Stimulated activated CD8-positive, alpha-beta memory T cell treated with anti-CD3 and anti-CD28 coated beads, Interleukin-12 subunit alpha, Interleukin-12 subunit beta, amount 100 ng/mL, for 4 hours (primary cell): ENCODE data around the gene PSMA6.
"Not testable (repeated sequence)": the region's sequence is repeated elsewhere in the genome, so short reads cannot be mapped to it uniquely, and the experiment has no call there.

Source experiments
- DNase-seq: peaks from one replicate; pipeline ENCODE4 v3.0.0-alpha.2; 2020; ENCODE audit warnings: low read depth

Gene PSMA6

DNA sequence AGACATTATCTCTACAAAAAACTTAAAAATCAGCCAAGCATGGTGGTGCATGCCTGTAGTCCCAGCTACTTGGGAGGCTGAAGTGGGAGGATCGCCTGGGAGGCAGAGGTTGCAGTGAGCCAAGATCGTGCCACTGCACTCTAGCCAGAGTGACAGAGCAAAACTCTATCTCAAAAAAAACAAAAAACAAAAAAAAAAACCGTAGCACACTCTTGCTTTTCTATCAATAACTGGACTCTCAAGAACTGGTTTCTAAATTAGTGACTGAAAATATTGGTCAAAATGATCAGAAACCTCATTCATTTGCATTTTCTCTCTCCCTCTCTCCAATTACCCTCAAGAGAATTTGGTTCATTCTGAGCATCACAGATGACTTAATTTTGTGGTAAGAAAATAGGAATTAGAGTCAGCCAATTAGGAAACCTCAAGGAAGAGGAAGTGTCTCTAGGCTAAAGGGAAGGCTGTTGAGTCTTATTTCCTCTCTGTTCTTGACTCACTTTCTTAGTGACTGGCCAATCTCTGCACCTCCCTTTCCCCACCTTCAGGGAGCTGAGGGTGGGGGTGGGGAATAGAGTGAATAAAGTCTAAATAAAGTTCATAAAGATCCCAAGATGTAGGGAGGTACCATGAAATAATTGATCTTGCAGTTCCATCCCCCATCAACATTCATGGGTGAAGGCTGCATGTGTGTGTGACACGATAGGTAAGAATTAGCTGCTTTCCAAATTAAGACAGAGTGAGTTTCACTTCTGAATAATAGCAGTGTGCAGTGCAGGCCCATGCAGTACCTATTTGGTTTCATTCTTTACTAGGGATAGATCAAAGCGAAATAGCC, 6.8 kb upstream of the PSMA6 start:
- no peak for DNase-seq

DNA sequence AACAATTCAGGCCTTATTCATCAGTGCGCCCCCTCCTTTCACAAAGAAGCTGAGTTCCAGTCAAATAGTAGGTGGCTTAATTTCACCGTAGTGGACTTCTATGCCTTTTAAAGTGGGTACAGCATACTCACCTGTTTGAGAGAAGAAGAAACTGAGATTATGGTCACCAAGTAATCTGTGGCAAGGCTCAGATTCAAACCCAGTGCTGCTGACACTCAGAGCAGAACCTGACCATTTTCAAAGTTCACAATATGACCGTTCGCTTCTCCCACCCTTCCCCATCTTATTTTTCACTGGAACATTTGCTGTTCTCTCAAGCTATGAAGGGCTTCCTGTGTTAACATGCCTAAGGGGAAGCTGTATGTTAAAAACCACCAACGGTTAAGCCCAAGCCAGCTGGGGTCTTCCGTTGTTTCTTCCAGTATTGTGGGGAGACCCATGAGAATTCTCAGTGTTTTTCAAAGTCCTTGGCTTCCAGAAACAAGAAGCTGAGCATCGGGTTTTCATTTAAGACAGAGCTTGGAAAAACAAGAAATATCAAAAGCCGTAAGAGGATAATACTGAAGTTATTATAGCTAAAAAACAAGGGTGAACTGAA, 6.1 kb upstream of the PSMA6 start:
- no peak for DNase-seq

DNA sequence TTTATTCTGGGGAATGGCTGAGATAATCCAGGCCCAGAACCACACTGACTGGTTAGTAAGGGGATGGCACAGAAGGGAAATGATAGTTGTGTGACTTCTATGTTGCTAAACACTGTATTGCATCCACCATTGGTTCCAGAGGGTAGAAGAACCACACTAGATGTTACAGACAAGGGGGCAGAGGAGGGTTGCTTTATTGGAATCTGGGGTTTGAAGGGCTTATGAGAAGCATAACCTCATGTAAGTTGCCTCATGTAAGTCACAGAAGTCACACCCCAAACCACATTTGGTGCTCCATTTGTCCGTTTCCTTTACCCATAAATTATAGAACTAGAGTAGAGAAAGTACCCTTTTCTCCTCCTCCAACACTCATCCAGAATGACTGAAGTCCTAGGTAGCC, 5.5 kb upstream of the PSMA6 start:
- DNase-seq: no peak

DNA sequence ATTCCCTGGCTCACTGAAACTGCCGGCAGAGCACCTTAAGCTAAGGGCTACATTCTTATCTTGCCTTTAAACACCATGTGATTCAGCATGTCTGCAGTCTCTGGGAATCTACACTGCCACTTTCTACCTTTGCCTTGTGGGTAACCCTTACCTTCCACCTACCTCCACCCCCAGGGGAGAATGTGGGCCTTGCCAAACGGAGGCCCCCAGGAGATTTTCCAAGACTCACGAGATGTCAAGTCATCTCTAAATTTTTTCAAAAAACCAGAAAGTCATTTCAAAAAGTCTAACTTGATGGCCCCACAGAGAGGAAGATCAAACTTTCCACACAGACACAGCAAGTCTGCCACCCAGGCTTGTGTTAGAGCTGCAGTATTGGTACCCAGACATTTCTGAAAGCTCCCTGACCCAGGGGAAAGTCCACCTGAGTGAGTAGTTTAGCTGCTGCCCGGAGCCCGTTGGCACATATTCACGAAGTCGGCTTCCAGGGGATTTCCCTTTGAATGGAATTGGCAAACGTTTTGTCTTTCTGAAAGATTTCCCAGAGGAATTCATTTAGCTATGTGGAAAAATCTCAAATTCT, 4.7 kb upstream of the PSMA6 start:
- no peak for DNase-seq

DNA sequence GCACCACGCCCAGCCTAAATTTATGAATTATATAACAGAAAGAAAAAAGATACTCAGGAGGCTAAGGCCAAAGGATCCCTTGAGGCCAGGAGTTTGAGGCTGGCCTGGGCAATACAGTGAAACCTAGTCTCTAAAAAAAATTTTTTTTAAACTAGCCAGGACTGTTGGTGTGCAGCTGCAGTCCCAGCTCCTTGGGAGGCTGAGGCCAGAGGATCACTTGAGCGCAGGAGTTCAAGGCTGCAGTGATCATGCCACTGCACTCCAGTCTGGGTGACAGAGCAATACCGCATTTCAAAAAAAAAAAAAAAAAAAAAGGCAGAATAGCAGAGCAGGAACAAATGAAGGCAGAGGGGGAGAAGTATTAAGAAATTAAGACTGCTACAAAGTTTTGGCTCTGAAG, 2.6 kb upstream of the PSMA6 start:
- DNase-seq: no peak

DNA sequence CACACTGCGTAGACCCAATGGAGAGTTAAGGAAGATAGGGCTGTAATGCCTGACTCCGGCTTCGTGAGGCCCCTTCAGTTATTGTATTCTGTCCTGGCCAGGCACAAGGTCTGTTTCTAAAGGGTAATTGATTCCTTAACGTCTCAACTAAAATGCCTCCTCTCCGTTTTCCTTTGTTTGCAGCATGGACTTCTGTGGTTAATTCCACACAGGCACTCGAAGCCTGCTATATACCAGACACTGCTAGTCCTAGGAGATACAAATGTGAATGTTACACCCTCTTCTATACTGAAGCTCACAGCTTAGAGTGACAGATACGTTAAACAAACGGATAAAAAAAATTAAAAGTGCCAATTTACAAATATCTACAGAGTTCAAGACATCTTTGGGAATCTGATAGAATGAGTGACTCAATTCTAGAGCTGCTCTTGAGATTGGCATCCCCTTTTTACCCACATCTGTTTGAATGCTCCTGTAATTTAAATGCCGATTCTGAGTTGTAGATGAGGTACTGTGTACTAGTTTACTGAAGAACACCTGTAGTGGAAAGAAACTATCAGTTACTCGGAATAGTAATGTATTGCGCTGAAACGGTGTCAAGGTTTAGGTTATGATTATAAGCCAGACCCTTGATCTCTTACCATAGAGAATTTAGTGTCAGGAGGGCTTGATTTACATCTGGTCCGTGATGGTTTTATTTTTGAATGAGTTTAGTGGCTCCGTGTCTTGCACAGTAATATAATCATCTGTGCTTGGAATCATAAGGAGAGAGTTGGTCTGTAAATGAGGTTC, 784 bp downstream of the PSMA6 start:
- DNase-seq: no peak

DNA sequence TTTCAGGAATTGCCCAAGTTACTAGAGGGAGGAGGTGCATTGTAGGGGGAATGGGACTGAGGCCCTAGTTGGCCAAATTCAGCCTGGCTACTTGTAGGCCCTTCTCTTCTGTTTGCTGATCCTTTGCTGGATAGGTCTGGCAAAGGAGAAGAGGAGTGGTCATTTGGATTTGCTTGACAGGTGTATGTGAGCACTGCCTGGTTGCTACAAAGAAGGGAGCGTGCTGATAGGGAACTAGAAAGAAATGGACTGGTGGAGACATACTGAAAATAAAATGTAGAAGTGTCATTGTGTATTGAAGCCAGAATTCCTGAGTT, 3.6 kb downstream of the PSMA6 start:
- DNase-seq: no peak

DNA sequence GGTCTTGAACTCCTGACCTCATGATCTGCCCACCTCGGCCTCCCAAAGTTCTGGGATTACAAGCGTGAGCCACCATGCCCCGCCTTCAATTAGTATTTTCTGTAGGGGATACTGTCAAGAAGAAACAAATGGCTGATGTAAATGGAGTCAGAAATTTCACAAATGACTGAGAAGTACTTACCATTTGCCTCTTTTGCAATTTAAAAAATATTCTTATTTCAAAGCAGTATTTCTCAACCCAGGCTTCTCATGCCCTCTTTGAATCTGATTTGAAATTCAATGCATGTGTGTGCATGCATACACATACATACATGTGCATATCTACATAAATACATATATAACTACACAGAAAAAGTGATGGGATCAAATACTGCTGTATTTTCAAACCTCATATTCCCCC, 4.4 kb downstream of the PSMA6 start:
- no peak for DNase-seq

DNA sequence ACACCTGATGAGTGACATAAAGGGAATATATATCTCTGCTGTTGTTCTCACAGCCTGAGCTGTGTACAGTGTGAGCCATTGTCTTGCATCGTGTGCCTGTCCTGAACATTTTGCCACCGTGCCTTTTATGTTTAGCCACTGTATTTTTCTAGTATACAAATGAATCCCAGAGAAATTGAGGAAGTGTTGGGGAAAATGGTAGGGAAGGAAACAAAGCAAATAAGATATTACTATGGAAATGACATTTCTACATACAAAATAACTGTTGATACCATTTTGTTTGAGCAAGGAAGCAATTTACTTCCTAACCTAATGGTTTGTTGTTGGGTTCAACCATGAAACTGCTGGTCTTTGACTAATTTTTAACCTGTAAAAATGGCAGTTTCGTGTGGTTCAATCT, 5.5 kb downstream of the PSMA6 start:
- no peak for DNase-seq

DNA sequence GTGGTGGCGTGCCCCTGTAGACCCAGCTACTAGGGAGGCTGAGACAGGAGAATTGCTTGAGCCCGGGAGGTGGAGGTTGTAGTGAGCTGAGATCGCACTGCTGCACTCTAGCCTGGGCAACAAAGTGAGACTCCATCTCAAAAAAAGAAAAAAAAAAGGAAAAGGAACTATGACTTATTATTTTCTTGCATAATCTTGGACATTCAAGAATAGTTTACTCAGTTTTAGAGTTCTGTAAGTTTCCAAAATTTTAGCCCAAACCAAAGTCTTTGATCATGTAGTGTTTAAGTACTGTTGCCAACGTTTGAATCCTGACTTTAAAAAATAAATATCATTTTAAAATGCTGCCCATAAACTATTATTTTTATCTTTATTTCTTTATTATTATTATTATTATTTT, 6.2 kb downstream of the PSMA6 start:
- no peak for DNase-seq

DNA sequence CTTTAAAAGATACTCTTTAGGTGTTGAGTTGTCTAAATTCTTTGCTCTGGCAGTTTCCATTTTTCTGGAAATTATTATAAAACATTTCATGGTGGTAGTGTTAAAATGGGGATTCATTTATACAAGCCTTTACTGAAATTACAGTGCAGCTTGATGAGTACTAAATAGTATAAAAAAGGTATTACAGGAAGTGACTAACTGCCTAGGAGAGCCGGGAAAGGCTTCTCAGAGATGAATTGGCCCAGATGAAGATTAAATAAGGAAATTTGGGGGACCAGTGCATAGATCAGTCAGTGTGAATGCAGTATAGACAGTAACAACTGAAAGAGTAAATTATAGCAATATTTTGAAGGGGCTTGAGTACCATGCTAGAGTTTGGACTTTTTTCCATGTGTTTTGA, 7.5 kb downstream of the PSMA6 start:
- DNase-seq: no peak

DNA sequence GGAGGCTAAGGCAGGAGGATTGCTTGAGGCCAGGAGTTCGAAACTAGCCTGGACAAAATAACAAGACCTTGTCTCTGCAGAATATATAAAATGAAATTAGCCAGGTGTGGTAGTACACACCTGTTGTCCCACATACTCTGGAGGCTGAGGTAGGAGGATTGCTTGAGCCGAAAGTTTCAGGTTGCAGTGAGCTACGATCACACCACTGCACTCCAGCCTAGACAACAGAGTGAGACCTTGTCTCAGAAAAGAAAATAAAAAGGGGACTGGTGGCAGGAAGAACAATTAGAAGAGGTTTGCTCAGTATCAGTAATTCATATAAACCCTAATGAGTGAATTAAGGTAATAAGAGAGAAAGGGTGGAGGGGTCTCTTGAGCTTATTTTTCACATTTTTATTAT, 8.0 kb downstream of the PSMA6 start:
- DNase-seq: no peak

DNA sequence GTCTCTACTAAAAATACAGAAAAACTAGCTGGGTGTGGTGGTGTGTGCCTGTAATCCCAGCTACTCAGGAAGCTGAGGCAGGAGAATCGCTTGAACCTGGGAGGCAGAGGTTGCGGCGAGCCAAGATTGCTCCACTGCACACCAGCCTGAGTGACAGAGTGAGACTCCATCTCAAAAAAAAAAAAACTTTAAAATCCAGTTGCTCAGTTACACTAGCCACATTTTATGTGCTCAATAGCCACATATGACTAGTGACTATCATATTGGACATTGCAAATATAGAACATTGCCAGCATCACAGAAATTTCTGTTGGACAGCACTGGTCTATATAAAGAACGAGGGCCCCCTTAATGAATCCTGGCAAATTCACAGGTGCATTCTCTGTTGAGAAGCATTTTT, 9.2 kb downstream of the PSMA6 start:
- not testable (repeated sequence) for DNase-seq

DNA sequence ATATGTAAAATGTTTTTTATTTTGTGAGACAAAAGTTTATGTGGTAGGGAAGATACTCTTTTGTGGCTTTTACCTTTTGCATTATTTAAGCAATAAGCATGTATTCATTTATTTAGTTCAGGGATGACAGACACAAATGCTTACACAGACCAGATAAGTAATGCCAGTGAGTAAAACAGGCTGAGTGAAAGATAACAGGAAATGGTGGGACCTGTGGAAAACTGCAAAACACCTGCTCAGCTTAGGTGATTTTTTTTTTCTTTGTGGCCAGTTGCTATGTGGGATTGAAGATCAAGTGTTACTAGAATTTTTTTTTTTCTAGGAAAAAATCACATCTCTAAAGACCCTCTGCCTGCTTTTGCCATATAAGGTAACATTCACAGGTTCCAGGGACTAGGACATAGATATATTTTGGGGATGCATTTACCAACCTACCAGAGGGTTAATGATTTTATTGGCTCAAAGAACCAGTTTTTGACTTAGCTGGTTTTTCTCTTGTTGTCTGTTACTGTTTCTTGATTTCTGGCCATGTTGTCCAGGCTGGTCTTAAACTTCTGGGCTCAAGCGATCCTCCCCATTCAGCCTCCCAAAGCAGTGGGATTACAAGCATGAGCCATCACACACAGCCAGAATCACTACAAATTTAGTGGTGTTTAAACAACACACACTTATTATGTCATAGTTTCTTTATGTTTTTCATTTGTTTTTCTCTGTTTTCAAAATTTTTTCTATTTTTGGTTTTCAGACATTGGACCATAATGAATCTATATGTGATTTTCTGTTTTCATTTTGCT, 9.8 kb downstream of the PSMA6 start:
- DNase-seq: no peak

DNA sequence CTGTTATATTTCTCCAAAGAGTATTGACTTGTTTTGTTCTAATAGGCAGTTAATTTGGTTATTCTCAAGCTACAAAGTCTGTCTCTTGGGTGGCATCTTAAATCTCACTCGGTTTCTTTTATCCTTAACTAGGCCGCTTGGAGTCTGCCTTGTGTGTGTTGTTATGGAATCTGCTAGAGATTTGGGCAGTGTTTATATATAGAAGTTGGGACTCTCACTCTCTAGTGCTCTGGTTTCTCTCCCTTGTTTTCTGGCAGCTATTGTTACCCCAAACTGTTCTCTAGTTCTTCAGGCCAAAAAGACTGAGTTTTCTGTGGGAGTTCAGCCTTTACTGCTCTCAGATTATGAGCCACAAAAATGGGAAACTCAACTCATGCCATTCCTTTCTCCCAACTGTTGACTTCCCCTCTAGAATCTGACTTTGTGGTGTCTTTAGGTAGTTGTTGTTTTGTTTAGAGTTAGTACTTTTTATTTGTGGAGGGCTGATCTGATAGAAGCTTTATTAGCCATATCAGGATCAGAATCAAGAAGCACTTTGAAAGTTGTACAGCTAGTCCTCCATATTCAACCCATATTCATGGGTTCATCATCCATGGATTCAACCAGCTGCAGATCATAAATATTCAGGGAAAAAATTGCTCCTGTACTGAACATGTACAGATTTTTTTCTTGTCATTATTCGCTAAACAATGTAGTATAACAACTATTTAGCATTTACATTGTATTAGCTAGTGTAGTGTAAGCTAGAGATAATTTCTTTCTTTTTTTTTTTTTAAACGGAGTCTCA, 11.2 kb downstream of the PSMA6 start:
- no peak for DNase-seq

DNA sequence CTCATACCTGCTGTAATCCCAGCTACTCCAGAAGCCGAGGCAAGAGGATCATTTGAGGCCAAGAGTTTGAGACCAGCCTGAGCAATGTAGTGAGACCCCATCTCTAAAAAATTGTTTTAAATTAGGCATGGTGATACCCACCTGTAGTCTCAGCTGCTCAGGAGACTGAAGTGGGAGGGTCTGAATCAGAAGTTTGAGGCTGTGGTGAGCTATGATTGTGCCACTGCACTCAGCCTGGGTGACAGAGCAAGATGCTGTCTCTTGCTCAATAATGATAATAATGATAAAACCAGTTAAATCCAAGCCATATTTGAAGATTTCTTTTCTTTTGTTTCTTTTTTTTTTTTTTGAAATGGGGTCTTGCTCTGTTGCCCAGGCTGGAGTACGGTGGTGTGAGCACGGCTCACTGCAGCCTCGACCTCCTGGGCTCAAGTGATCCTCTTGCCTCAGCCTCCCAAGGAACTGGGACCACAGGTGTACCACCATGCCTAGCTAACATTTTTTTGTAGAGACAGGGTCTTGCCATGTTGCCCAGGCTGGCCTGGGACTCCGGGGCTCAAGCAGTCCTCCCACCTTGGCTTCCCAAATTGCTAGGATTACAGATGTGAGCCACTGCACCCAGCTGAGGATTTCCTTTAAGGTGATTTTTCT, 12.8 kb downstream of the PSMA6 start:
- no peak for DNase-seq

DNA sequence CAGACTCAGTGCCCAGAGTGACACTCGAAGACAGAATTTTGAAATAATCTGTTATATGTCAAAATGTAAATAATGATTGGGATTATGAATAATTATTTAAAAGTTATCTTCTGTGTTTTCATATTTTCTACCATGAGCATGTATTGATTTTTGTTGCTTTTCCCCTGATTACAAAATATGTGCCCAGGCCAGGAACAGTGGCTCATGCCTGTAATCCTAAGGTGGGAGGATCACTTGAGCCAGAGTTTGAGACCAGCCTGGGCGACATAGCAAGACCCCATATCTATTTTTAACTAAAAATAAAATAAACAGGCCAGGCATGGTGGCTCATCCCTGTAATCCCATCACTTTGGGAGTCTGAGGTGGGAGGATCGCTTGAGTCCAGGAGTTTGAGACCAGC, 13.5 kb downstream of the PSMA6 start:
- DNase-seq: no peak

DNA sequence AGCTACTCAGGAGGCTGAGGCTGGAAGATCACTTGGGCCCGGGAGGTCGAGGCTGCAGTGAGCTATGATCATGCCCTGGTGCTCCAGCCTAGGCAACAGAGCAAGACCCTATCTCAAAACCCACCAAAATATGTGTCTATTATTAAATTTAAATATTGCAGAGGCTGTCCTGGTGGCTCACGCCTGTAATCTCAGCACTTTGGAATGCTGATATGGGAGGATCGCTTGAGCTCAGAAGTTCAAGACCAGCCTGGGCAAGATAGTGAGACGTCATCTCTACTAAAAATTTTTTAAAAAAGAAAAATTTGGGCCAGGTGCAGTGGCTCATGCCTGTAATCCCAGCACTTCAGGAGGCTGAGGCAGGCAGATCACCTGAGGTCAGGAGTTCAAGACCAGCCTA, 13.9 kb downstream of the PSMA6 start:
- DNase-seq: no peak

DNA sequence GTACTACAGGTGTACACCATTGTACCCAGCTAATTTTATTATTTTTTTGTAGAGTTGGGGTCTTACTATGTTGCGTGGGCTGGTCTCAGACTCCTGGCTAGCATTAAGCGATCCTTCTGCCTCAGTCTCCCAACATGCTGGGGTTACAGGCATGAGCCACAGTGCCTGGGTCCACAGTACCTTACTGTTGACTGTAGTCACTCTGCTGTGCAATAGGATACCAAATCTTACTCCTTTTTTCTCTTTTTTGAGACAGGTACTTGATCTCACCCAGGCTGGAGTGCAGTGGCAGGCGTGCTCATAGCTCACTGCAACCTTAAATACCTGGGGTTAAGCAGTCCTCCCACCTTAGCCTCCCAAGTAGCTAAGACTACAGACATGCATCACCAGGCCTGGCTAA, 25.6 kb downstream of the PSMA6 start:
- no peak for DNase-seq

DNA sequence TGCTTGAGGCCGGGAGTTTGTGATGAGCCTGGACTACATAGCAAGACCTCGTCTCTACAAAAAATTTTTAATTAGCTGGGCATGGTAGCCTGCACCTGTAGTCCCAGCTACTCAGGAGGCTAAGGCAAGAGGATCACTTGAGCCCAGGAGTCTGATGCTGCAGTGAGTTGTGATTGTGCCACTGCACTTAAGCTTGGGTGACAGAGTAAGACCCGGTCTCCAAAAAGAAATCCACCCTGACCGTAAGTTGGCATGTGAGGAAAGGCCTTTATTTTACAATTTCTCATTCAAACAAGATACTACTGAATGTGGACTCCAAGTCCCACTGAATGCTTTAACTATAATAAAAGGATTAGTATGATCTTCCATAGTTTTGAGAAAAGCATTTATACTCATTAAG, 27.3 kb downstream of the PSMA6 start:
- no peak for DNase-seq

DNA sequence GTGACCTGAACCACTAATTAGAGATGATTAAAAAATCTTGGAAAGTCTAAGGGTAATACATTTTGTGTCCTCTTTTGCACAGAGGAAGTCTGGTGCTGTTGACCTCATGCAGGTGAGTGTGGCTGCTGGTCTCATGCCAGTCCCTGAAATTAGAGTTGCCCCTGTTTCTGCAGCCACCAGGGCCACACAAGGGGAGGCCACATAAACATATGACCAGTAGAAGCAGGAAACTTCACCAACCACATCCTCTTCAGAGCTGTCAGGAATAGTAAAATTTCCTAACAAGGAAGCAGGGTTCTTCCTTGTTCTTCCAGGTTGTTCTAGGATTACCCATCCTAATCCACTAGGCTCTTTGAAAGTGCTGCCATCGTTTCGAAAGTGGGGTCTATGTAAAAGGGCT, 28.3 kb downstream of the PSMA6 start:
- no peak for DNase-seq
